ENCODE measurements around the gene MUC16.
"Not testable (repeated sequence)": the region's sequence is repeated elsewhere in the genome, so short reads cannot be mapped to it uniquely, and the experiment has no call there.

The MUC16 gene

GRCh38 chr19:9009935-9010651, at the start of gene MUC16:
Gene MUC16 (minus strand): TSS chr19:9010409.
- in situ Hi-C loops (cut with MboI; ENCODE audit: low sequenced_read_pairs), result no loop called here

- in situ Hi-C loops (cut with MboI; ENCODE audit: low sequenced_read_pairs), result no loop called here
Measured at GRCh38 chr19:9058905-9059667, 48.9 kb upstream of the MUC16 start.

DNA sequence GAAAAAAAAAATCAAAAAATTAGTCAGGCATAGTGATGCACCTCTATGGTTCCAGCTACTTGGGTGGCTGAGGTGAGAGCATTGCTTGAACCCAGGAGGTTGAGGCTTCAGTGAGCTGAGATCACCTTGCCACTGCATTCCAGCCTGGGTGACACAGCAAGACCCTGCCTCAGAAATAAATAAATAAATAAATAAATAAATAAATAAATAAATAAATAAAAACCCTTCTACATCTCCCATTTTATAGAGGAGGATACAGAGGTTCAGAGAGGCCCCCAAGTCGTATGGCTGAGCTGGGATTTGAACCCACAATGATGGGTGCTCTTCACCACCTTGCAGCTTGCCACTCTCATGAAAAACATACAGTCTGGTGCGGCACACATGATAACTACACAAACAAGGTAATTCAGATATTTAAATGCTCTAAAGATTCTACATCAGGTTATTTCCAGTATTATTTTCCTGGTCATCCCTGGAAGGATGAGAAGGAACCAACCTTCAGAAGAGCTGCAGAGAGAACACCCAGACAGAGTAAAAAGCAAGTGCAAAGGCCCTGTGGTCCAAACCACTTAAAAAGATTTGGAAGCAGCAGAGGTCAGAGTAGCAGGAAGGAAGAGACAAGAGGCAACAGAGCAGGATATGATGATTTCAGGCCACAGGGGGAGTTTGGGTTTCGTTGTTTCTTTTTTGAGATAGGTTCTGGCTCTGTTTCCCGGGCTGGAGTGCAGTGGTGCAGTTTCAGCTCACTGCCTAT, 47.5 kb upstream of the MUC16 start:
- in situ Hi-C loops (cut with MboI; ENCODE audit: low sequenced_read_pairs), result no loop called here

DNA sequence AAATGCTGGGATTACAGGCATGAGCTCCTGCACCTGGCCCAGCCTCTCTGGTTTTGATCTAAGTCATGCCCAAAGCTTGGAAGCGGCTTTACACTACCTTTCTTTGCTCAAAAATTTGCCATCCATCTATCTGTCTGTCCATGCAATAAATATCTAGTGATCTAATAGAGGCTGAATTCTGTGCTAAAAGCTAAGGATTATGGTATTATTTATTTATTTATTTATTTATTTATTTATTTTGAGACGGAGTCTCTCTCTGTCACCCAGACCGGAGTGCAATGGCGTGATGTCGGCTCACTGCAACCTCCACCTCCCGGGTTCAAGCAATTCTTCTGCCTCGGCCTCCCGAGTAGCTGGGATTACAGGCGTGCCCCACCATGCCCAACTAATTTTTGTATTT, 45.9 kb upstream of the MUC16 start:
- in situ Hi-C loops (cut with MboI; ENCODE audit: low sequenced_read_pairs), result not testable (repeated sequence)

- in situ Hi-C loops (cut with MboI; ENCODE audit: low sequenced_read_pairs), result no loop called here
Measured at GRCh38 chr19:9054765-9055164, 44.6 kb upstream of the MUC16 start.

GRCh38 chr19:9054207-9054606, 44.0 kb upstream of the MUC16 start:
- in situ Hi-C loops (cut with MboI; ENCODE audit: low sequenced_read_pairs), result no loop called here

GRCh38 chr19:9053674-9054073, 43.5 kb upstream of the MUC16 start:
- in situ Hi-C loops (cut with MboI; ENCODE audit: low sequenced_read_pairs), result not testable (repeated sequence)

DNA sequence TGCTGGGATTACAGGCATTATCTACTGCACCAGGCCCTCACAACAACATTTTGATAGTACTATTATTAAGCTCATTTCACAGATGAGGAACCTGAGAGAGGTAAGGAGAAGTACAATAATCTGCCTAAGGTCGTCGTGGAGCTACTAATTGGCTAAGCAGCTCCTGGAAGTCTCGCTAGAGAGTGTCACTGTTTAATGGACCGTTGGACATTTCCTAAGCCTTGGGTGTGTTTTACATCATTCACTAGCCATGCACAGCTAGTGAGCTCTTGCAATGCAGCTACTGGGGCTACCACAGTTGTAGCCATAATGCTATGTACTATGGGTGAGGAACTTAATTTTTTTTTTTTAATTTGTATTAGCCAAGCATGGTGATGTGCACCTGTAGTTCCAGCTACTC, 42.7 kb upstream of the MUC16 start:
- in situ Hi-C loops (cut with MboI; ENCODE audit: low sequenced_read_pairs), result no loop called here

DNA sequence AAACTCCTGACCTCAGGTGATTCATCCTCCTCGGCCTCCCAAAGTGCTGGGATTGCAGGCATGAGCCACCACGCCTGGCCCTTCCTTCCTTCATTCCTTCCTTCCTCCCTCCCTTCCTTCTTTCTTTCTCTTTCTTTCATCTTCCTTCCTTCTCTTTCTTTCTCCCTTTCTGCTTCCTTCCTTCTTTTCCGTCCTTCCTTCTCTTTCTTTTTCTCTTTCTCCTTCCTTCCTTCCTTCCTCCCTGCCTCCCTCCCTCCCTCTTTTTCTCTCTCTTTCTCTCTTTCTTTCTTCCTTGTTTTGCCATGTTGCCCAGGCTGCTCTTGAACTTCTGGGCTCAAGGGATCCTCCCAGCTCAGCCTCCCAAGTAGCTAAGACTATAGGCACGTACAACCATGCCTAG, 36.5 kb upstream of the MUC16 start:
- in situ Hi-C loops (cut with MboI; ENCODE audit: low sequenced_read_pairs), result no loop called here

DNA sequence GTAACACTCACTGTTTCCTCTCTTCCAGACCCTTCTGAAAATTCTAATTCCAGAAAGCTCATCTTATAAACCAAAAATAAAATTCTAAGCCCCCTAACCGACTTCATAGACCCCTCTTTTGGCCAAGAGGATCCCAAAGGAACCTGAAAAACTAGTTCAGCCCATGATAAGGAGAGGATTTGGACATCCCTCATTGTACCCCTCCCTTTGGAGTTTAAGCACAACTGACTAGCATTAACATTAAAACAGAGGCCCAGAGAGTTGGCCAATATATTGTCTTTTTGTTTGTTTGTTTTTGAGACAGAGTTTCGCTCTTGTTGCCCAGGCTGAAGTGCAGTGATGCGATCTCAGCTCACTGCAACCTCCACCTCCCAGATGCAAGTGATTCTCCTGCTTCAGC, 34.2 kb upstream of the MUC16 start:
- in situ Hi-C loops (cut with MboI; ENCODE audit: low sequenced_read_pairs), result no loop called here

GRCh38 chr19:9043524-9043923, 33.3 kb upstream of the MUC16 start:
- in situ Hi-C loops (cut with MboI; ENCODE audit: low sequenced_read_pairs), result no loop called here

- in situ Hi-C loops (cut with MboI; ENCODE audit: low sequenced_read_pairs), result no loop called here
Measured at GRCh38 chr19:9041023-9041422, 30.8 kb upstream of the MUC16 start.

DNA sequence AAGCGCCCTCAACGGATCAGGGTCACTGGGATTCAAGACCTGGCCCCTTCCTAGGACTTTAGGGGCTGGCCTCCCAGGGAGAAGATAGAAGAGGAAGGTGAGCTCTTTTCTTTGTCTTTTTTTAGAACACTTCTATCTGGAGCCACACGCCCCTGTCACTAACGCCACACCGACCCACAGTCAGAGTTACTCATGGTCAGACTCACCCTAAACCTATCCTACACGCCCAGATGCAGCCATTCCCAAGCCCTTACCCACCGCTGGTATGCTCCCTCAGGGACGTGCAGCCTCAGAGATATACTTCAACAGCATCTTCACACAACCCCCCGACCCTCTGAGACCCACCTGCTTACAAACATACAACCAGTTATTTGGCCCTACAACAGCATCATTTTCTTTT, 29.9 kb upstream of the MUC16 start:
- in situ Hi-C loops (cut with MboI; ENCODE audit: low sequenced_read_pairs), result no loop called here

DNA sequence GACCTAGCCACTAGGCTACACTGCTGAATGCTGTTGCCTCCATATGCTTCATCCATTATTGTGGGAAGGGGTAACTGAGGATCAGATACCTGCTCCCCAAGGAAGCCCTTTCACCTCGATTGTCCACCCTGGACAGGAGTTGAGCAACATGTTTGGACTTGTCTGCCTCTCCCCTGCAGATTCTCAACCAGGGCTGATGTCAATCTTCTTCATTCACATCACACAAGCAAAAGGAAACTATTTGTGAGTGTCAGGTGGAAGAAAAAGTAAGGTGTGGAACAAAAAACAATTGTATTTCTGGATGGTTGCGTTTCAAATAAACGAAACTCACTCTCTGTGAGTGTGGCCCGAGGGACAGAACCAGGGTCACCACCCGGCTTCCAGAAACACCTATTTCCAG, 29.5 kb upstream of the MUC16 start:
- in situ Hi-C loops (cut with MboI; ENCODE audit: low sequenced_read_pairs), result no loop called here

DNA sequence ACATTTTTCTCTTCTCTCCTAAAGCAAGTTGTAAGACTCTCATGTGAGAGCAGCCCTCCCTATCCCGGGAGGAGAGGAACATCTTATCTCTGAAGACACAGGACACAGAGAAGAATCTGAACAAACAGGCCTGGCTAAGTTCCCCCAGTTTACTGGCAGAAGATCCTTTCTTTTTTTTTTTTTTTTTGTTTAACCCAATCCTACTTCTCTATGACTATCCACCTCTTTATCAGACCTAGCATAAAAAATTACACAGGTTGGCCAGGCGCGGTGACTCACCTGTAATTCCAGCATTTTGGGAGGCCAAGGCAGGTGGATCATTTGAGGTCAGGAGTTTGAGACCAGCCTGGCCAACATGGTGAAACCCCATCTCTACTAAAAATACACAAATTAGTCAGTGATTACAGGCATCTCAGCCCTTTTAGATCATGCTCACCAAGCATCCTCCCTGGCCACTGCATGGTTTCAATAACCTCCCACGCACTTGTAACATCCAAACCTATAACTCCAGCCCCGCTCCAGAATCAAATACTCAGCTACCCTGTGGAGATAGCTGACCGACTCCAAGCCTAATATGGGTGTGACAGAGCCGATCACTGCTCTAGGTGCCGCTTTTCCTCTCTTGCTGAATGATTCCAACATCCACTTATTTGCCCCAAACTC, 27.3 kb upstream of the MUC16 start:
- in situ Hi-C loops (cut with MboI; ENCODE audit: low sequenced_read_pairs), result no loop called here

- in situ Hi-C loops (cut with MboI; ENCODE audit: low sequenced_read_pairs), result no loop called here
Measured at GRCh38 chr19:9032136-9032631, 22.0 kb upstream of the MUC16 start.

DNA sequence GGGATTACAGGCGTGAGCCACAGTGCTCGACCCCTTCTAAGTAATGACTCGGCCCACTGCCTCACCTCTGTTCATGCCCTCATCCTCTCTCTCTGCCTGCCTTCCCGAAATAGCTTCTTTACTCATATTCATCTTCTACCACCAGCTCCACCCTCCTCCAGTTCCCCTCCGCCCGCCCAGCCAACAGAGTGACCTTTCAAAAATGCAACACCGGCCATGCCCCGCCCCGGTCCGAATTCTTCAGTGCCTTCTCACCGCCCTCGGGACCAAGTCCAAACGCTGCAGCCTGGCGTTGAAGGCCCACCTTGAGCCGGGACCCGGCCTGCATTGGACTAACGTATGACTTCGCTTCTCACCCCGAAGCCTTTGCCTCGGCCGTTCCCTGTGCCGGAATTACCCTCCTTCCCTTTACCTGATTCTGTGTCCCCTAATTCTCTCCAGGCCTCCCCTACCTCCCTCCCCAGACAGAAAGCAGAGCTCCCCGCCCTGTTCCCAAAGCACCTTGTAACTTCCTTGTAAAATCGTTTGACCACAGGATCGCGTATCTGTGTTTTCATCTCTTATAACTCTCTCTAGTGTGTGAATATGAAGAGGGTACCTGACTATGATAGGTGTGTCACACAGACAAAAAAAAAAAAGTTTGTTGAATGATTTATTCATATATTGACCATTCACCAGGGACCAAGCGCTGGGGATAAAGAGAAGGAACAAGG, 8.1 kb upstream of the MUC16 start:
- in situ Hi-C loops (cut with MboI; ENCODE audit: low sequenced_read_pairs), result no loop called here

DNA sequence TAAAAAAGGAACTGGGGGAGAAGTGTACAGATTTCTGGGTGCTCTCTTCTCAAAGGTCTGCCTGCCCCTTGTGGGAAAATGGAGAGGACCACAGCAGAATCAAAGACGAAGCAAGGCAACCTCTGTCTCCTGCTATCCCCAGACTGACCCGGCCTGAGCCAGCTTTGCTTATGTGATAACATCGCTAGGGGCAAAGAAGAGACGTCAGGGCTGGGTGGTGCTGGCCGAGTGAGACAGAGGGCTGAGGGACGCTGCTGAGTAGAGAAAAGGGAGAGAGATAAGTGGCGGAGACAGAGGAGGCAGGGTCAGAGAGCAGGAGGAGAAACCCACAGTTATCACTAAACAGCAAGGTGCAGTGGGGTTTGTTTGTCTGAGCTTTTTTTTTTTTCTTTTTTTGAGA, 4.6 kb upstream of the MUC16 start:
- in situ Hi-C loops (cut with MboI; ENCODE audit: low sequenced_read_pairs), result no loop called here

GRCh38 chr19:9013988-9014387, 3.8 kb upstream of the MUC16 start:
- in situ Hi-C loops (cut with MboI; ENCODE audit: low sequenced_read_pairs), result no loop called here

DNA sequence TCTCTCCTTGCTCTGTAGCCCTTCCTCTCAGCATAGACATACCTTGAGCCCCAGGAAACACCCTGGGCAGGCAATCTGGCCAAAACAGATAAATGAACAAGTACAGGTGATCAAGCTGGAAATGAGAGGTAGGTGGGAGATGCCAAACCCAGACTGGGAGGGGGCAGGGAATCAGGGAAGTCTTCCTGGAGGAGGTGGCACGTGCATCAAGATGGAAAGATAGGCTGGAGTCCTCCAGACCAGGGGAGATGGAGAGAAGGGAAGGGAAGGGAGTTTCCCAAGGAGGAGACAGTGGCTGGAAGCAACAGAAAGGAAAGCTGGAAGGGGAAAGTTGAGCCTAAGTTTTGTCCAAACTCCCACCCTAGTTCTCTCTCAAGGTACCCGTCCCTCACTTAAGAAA, 1.7 kb upstream of the MUC16 start:
- in situ Hi-C loops (cut with MboI; ENCODE audit: low sequenced_read_pairs), result no loop called here

DNA sequence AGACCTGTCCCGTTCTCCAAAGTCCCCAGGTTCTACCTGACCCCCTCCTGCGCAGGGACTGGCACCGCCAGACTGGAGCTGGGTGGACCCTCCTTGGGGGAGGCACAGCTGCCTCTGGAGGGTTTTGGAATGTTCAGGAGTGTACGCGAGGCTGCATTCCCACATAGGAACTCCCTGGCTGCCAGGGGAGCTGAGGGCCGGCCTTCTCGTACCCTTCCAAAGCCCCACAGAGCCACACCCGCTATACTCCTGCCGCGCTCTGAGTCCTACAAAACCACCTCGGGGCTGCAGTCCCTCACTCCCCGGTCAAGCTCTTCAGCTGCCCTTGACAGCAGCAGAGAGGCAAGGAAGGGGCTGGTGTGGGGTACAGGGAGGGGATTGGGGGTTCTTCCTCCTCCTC, 484 bp upstream of the MUC16 start:
- in situ Hi-C loops (cut with MboI; ENCODE audit: low sequenced_read_pairs), result no loop called here

Data from HL-60/S4 (cell line).